H1 (cell line): ENCODE results near the gene MYLK2. TPM values are rescaled to one million over a fixed set of nuclear protein-coding genes. Genes with fewer than 3 reads are reported as not detected.

ENCODE experiments used
- RAD21 ChIP-seq, 2 experiments: IDR thresholded peaks in 1 of 2; conservative IDR thresholded peaks in 1 of 2; 2 replicates each; pipeline ENCODE4 v1.6.1; 2011; ENCODE audit warnings: low read depth in 2 of 2, low read length in 2 of 2, improper control_type of control experiment in 1 of 2, inconsistent platforms in 1 of 2, mild to moderate bottlenecking in 1 of 2, moderate library complexity in 1 of 2
- polyA plus RNA-seq, 7 experiments: library from polyadenylated mRNA; depleted of rRNA in 3 of 7; stranded (reverse) in 5 of 7; unstranded in 2 of 7; fragments of >200 nt in 5 of 7; fragments of 200-250 nt in 2 of 7; gene quantifications; 1 replicate in 5 of 7; 2 replicates in 1 of 7; 4 replicates in 1 of 7; pipeline versions ENCODE4 v1.2.1 to v1.2.3, GENCODE V29; 2011 to 2013; ENCODE audit warnings: missing spikeins in 2 of 7, mixed read lengths in 2 of 7
- total RNA-seq: library from RNA; stranded (reverse); fragmentation: NEBNext Ultra II Directional; extraction: Animal tissue kit (Norgen Biotek cat#: 25700); gene quantifications from 2 replicates; pipeline ENCODE4 v1.2.1, GENCODE V29; 2021

The MYLK2 gene
- total and polyA plus RNA-seq, 2 of the 8 experiments (the other 6 are each of a cell fraction or from before 2014, with no cell fraction given), result 0.22 to 0.26 TPM

- TF ChIP-seq RAD21 (IDR thresholded peaks at IDR 0.05 in 1 of 2, conservative IDR thresholded peaks at IDR 0.05 in 1 of 2; ENCODE audit: low read depth in 2 of 2, low read length in 2 of 2), result no peak
Observed at GRCh38 chr20:31863296-31864085, 44.3 kb downstream of the MYLK2 start (continued).
